PC-3 (cell line): ENCODE results near the gene SIPA1L3.

Source experiments
- EZH2 ChIP-seq: fragments of 300-600 bp; sonication (generic); IDR thresholded peaks from one replicate; pipeline ENCODE4 v1.6.1; 2017; ENCODE audit warnings: antibody characterized with exemption, mild to moderate bottlenecking, low read length; ENCODE audit not compliant: unreplicated experiment
- EZH2phosphoT487 ChIP-seq: fragments of 300-600 bp; sonication (generic); IDR thresholded peaks from 2 replicates; pipeline ENCODE4 v1.6.1; 2018; ENCODE audit warnings: mild to moderate bottlenecking, antibody characterized with exemption, low read length, borderline replicate concordance
- TF ChIP-seq, protein P1 (sequence below): fragments of 300-600 bp; sonication (generic); conservative IDR thresholded peaks from 2 replicates; pipeline ENCODE4 v1.5.1; 2017; ENCODE audit warnings: antibody characterized with exemption, low read depth, mild to moderate bottlenecking, low read length

GRCh38 chr19:38239816-38240215 is 332.8 kb downstream of the SIPA1L3 start:
- TF ChIP-seq, protein P1, sequence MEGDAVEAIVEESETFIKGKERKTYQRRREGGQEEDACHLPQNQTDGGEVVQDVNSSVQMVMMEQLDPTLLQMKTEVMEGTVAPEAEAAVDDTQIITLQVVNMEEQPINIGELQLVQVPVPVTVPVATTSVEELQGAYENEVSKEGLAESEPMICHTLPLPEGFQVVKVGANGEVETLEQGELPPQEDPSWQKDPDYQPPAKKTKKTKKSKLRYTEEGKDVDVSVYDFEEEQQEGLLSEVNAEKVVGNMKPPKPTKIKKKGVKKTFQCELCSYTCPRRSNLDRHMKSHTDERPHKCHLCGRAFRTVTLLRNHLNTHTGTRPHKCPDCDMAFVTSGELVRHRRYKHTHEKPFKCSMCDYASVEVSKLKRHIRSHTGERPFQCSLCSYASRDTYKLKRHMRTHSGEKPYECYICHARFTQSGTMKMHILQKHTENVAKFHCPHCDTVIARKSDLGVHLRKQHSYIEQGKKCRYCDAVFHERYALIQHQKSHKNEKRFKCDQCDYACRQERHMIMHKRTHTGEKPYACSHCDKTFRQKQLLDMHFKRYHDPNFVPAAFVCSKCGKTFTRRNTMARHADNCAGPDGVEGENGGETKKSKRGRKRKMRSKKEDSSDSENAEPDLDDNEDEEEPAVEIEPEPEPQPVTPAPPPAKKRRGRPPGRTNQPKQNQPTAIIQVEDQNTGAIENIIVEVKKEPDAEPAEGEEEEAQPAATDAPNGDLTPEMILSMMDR: no peak
- TF ChIP-seq EZH2phosphoT487 (no peak), EZH2 (no peak)
